NB4 (cell line): Measurements from ENCODE around the gene TMPRSS3.

Experiments
- DNase-seq: peaks from one replicate; pipeline ENCODE4 v3.0.0; 2010; ENCODE audit warnings: low read depth
- H3K4me3 ChIP-seq: one replicate; pipeline ENCODE4 v1.5.1; 2011; ENCODE audit warnings: mild to moderate bottlenecking, low read depth, low read length, moderate library complexity
- MYC ChIP-seq: IDR thresholded peaks from 2 replicates; pipeline ENCODE4 v1.6.1; 2011; ENCODE audit warnings: low read depth, low read length
- POLR2A ChIP-seq: IDR thresholded peaks from 2 replicates; pipeline ENCODE4 v1.6.1; 2011; ENCODE audit warnings: mild to moderate bottlenecking; ENCODE audit not compliant: insufficient read length; ENCODE audit errors: extremely low read depth
- TF ChIP-seq, protein P1 (sequence below): IDR thresholded peaks from one replicate; pipeline ENCODE4 v1.5.1; 2012; ENCODE audit warnings: low read depth, low read length
- TF ChIP-seq, protein P2 (sequence below): IDR thresholded peaks from 2 replicates; pipeline ENCODE4 v1.6.1; 2011; ENCODE audit warnings: low read depth, low read length

TMPRSS3 gene

DNA sequence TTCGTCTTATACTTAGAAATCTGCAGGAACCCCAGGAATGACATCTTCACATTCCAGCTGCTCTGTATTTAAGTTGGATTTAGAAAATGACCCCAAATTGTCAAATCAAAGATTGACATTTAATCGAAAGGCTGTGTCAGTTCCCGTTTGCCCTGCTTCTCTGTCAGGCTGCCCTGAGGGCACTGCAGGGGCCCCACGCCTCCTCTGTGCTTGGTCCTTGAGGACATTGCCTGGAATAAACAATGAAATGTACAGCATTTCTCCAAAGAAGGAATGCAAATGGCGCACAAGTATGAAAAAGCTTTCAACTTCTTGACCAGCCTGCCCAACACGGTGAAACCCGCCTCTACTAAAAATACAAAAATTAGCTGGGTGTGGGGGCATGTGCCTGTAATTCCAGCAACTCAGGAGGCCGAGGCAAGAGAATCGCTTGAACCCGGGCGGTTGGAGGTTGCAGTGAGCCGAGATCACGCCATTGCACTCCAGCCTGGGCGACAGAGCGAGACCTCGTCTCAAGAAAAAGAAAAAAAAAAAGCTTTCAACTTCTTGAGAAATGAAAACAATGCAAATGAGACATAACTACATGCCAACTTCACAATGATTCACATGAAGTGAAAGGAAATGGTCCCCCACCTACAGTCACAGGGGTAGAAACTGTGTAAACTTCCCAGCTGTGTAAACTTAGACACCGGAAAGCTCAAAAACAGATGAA lies 3.0 kb downstream of the TMPRSS3 start:
- no peak overlapping the region for H3K4me3 ChIP-seq
- no peak for DNase-seq
- no peak for TF ChIP-seq POLR2A
- TF ChIP-seq, protein P1, sequence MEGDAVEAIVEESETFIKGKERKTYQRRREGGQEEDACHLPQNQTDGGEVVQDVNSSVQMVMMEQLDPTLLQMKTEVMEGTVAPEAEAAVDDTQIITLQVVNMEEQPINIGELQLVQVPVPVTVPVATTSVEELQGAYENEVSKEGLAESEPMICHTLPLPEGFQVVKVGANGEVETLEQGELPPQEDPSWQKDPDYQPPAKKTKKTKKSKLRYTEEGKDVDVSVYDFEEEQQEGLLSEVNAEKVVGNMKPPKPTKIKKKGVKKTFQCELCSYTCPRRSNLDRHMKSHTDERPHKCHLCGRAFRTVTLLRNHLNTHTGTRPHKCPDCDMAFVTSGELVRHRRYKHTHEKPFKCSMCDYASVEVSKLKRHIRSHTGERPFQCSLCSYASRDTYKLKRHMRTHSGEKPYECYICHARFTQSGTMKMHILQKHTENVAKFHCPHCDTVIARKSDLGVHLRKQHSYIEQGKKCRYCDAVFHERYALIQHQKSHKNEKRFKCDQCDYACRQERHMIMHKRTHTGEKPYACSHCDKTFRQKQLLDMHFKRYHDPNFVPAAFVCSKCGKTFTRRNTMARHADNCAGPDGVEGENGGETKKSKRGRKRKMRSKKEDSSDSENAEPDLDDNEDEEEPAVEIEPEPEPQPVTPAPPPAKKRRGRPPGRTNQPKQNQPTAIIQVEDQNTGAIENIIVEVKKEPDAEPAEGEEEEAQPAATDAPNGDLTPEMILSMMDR = no peak

- TF ChIP-seq, protein P1 = no peak
- no peak for TF ChIP-seq POLR2A
- TF ChIP-seq, protein P2, sequence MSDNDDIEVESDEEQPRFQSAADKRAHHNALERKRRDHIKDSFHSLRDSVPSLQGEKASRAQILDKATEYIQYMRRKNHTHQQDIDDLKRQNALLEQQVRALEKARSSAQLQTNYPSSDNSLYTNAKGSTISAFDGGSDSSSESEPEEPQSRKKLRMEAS = no peak
- TF ChIP-seq MYC = no peak
- no peak for DNase-seq
- no peak overlapping the region for H3K4me3 ChIP-seq
These were observed 4.6 kb downstream of the TMPRSS3 start for GRCh38 chr21:42391297-42391696.

GRCh38 chr21:42390696-42391095 lies 5.2 kb downstream of the TMPRSS3 start:
- TF ChIP-seq MYC (no peak), POLR2A (no peak)
- TF ChIP-seq, protein P1 = no peak
- TF ChIP-seq, protein P2 = no peak
- DNase-seq = no peak
- no peak overlapping the region for H3K4me3 ChIP-seq

DNA sequence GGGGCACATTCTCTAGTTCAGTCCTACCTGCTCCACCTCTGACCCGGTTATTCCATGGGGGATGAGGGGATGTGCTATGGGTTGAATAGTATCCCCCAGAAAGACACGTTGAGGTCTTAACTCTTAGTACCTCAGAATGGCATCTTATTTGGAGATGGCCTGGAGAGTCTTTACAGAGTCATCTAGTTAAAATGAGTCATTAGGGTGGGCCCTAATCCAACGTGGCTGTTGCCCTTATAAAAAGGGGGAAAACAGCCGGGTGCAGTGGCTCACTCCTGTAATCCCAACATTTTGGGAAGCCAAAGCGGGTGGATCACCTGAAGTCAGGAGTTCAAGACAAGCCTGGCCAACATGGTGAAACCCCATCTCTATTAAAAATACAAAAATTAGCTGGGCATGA lies 5.7 kb downstream of the TMPRSS3 start:
- TF ChIP-seq POLR2A = no peak
- no peak for TF ChIP-seq MYC
- TF ChIP-seq, protein P2 = no peak
- TF ChIP-seq, protein P1 = no peak
- H3K4me3 ChIP-seq = no peak overlapping the region
- no peak for DNase-seq

- DNase-seq = no peak
- no peak overlapping the region for H3K4me3 ChIP-seq
- TF ChIP-seq, protein P2 = no peak
- TF ChIP-seq, protein P1 = no peak
- TF ChIP-seq POLR2A = no peak
- TF ChIP-seq MYC = no peak
These were observed 6.4 kb downstream of the TMPRSS3 start for GRCh38 chr21:42389449-42389835.
